Kidney epithelial cell (primary cell): ENCODE measurements around the gene RAB4A. TPM values are rescaled to one million over a fixed set of nuclear protein-coding genes. Genes with fewer than 3 reads are reported as not detected.

Experiments
- DNase-seq: peaks from one replicate; pipeline ENCODE4 v3.0.0-alpha.2; 2010; ENCODE audit warnings: low read depth
- H3K27me3 ChIP-seq: 2 replicates; pipeline ENCODE4 v1.6.0; 2011; ENCODE audit warnings: low read length; ENCODE audit not compliant: control insufficient read depth, insufficient read depth
- H3K36me3 ChIP-seq: 2 replicates; pipeline ENCODE4 v1.5.1; 2011; ENCODE audit warnings: low read length; ENCODE audit not compliant: control insufficient read depth, insufficient read depth
- H3K4me3 ChIP-seq: 2 replicates; pipeline ENCODE4 v1.5.1; 2011; ENCODE audit warnings: low read depth, mild to moderate bottlenecking, control low read depth, low read length
- CTCF ChIP-seq: IDR thresholded peaks from 2 replicates; pipeline ENCODE4 v1.5.1; 2011; ENCODE audit warnings: mild to moderate bottlenecking, moderate library complexity, low read length, control low read depth, inconsistent platforms; ENCODE audit not compliant: insufficient read depth, poor library complexity, severe bottlenecking
- total RNA-seq: library from RNA; depleted of rRNA; stranded (reverse); fragments of >200 nt; gene quantifications from 2 replicates; pipeline ENCODE4 v1.2.3, GENCODE V29; 2015

Gene RAB4A
- total RNA-seq, 1 donor from 2014 or later, result 53.9 TPM

- H3K27me3 ChIP-seq, result peaks cover 2% of the 10 kb centered on the region
- H3K4me3 ChIP-seq, result no peak overlapping the region
- no peaks in the 10 kb centered on the region for H3K36me3 ChIP-seq
- no peak for DNase-seq
- TF ChIP-seq CTCF, result no peak
These were observed 21.8 kb upstream of the RAB4A start for GRCh38 chr1:229248821-229249817.

- no peak for TF ChIP-seq CTCF
- Histone ChIP-seq H3K4me3 (no peak overlapping the region), H3K27me3 (peaks cover 2% of the 10 kb centered on the region), H3K36me3 (no peaks in the 10 kb centered on the region)
- DNase-seq, result no peak
These were observed 20.9 kb upstream of the RAB4A start for GRCh38 chr1:229249854-229250644.

- no peak for DNase-seq
These were observed 19.7 kb upstream of the RAB4A start for GRCh38 chr1:229251185-229251584.

GRCh38 chr1:229252228-229252984 is 18.5 kb upstream of the RAB4A start:
- H3K27me3 ChIP-seq, result peaks cover 2% of the 10 kb centered on the region
- DNase-seq, result no peak
- H3K36me3 ChIP-seq, result no peaks in the 10 kb centered on the region
- no peak overlapping the region for H3K4me3 ChIP-seq
- TF ChIP-seq CTCF, result no peak

More at GRCh38 chr1:229251185-229251584, 19.7 kb upstream of the RAB4A start:
- peaks cover 2% of the 10 kb centered on the region for H3K27me3 ChIP-seq
- TF ChIP-seq CTCF, result no peak
- H3K36me3 ChIP-seq, result no peaks in the 10 kb centered on the region
- H3K4me3 ChIP-seq, result no peak overlapping the region

- Histone ChIP-seq H3K36me3 (no peaks in the 10 kb centered on the region), H3K4me3 (no peak overlapping the region)
- DNase-seq, result peak; percentile 79
These were observed 17.5 kb upstream of the RAB4A start for GRCh38 chr1:229253151-229253974.

More at GRCh38 chr1:229253151-229253974, 17.5 kb upstream of the RAB4A start:
- peaks cover 2% of the 10 kb centered on the region for H3K27me3 ChIP-seq
- no peak for TF ChIP-seq CTCF
